Neuronal stem cell (in vitro differentiated cells): Measurements from ENCODE around the gene CARD18.

Experiments used
- DNase-seq: peaks from one replicate; pipeline ENCODE4 v3.0.0-alpha.2; 2013; ENCODE audit warnings: low spot score
- H2AFZ ChIP-seq: one replicate; pipeline ENCODE4 v1.6.1; 2013; ENCODE audit warnings: mild to moderate bottlenecking, low read length, inconsistent platforms
- H2AK5ac ChIP-seq: 2 replicates; pipeline ENCODE4 v1.6.1; 2013; ENCODE audit warnings: low read depth, mild to moderate bottlenecking, inconsistent platforms, low read length, moderate library complexity, mixed read lengths
- H2BK120ac ChIP-seq: 2 replicates; pipeline ENCODE4 v1.6.1; 2013; ENCODE audit warnings: low read depth, mild to moderate bottlenecking, inconsistent platforms, low read length, moderate library complexity, mixed read lengths
- H2BK12ac ChIP-seq: one replicate; pipeline ENCODE4 v1.6.1; 2013; ENCODE audit warnings: low read length, inconsistent platforms
- H2BK15ac ChIP-seq: 2 replicates; pipeline ENCODE4 v1.6.1; 2013; ENCODE audit warnings: mild to moderate bottlenecking, low read length, inconsistent platforms, mixed read lengths
- H2BK5ac ChIP-seq: one replicate; pipeline ENCODE4 v1.6.1; 2013; ENCODE audit warnings: inconsistent platforms, mild to moderate bottlenecking, low read length, moderate library complexity
- H3K14ac ChIP-seq: one replicate; pipeline ENCODE4 v1.6.1; 2013; ENCODE audit warnings: low read length, inconsistent platforms
- H3K18ac ChIP-seq: 2 replicates; pipeline ENCODE4 v1.6.1; 2013; ENCODE audit warnings: low read length, inconsistent platforms
- H3K23ac ChIP-seq: 2 replicates; pipeline ENCODE4 v1.6.1; 2013; ENCODE audit warnings: low read depth, mild to moderate bottlenecking, mixed read lengths, low read length, inconsistent platforms; ENCODE audit not compliant: poor library complexity
- H3K27ac ChIP-seq: replicated peaks from 3 replicates; pipeline ENCODE4 v1.5.1; 2013; ENCODE audit warnings: low read length, inconsistent platforms
- H3K27me3 ChIP-seq, 3 experiments: 2 replicates each; pipeline ENCODE4 v1.6.1; 2013; ENCODE audit warnings: low read length in 3 of 3, mild to moderate bottlenecking in 2 of 3, inconsistent platforms in 1 of 3, low read depth in 1 of 3, mixed read lengths in 1 of 3, moderate library complexity in 1 of 3; ENCODE audit not compliant: control insufficient read depth in 3 of 3, insufficient read depth in 3 of 3
- H3K36me3 ChIP-seq, 2 donors: replicated peaks in 1 of 2; 2 replicates each; pipeline ENCODE4 v1.6.1; 2013; ENCODE audit warnings: low read length in 2 of 2; ENCODE audit not compliant: control insufficient read depth in 2 of 2, insufficient read depth in 2 of 2
- H3K4ac ChIP-seq: 2 replicates; pipeline ENCODE4 v1.6.1; 2013; ENCODE audit warnings: inconsistent platforms, mild to moderate bottlenecking, low read length, moderate library complexity
- H3K4me1 ChIP-seq, 2 donors: 1 replicate in 1 of 2; 2 replicates in 1 of 2; pipeline ENCODE4 v1.6.1; 2013; ENCODE audit warnings: low read length in 2 of 2, low read depth in 1 of 2; ENCODE audit not compliant: control insufficient read depth in 2 of 2, insufficient read depth in 1 of 2
- H3K4me2 ChIP-seq: one replicate; pipeline ENCODE4 v1.6.1; 2013; ENCODE audit warnings: mild to moderate bottlenecking, low read length, inconsistent platforms; ENCODE audit not compliant: insufficient read depth, poor library complexity, severe bottlenecking
- H3K4me3 ChIP-seq, 2 donors: 2 replicates each; pipeline ENCODE4 v1.5.1; 2013; ENCODE audit warnings: low read length in 2 of 2, mild to moderate bottlenecking in 2 of 2, inconsistent platforms in 1 of 2, moderate library complexity in 1 of 2
- H3K79me1 ChIP-seq: one replicate; pipeline ENCODE4 v1.6.1; 2013; ENCODE audit warnings: low read depth, mild to moderate bottlenecking, inconsistent platforms, low read length, moderate library complexity
- H3K9ac ChIP-seq: one replicate; pipeline ENCODE4 v1.6.1; 2013; ENCODE audit warnings: mild to moderate bottlenecking, low read depth, low read length, inconsistent platforms; ENCODE audit not compliant: poor library complexity
- H3K9me3 ChIP-seq, 2 donors: replicated peaks in 1 of 2; 2 replicates each; pipeline versions ENCODE3 to v1.6.1; 2013; ENCODE audit warnings: low read length in 2 of 2, mild to moderate bottlenecking in 2 of 2, inconsistent platforms in 1 of 2, low read depth in 1 of 2, mixed read lengths in 1 of 2, moderate library complexity in 1 of 2; ENCODE audit not compliant: control insufficient read depth in 2 of 2, insufficient read depth in 1 of 2
- H4K8ac ChIP-seq: one replicate; pipeline ENCODE4 v1.6.1; 2013; ENCODE audit warnings: low read depth, mild to moderate bottlenecking, inconsistent platforms, low read length, moderate library complexity
- H4K91ac ChIP-seq: one replicate; pipeline ENCODE4 v1.6.1; 2013; ENCODE audit warnings: low read length, low read depth, mild to moderate bottlenecking, inconsistent platforms; ENCODE audit not compliant: poor library complexity
- WGBS, 2 donors: extraction: QIAGEN DNeasy Blood & Tissue Kit; methylation state at CpG; one replicate each; pipeline ENCODE4 v1.1.7; 2013; ENCODE audit warnings: missing lambda C conversion rate in 2 of 2, mixed read lengths in 1 of 2; ENCODE audit not compliant: insufficient read length in 2 of 2, insufficient replicate concordance in 1 of 2; ENCODE audit errors: extremely low coverage in 2 of 2; 5-methylcytosine and 5-hydroxymethylcytosine counted together

CARD18 gene

DNA sequence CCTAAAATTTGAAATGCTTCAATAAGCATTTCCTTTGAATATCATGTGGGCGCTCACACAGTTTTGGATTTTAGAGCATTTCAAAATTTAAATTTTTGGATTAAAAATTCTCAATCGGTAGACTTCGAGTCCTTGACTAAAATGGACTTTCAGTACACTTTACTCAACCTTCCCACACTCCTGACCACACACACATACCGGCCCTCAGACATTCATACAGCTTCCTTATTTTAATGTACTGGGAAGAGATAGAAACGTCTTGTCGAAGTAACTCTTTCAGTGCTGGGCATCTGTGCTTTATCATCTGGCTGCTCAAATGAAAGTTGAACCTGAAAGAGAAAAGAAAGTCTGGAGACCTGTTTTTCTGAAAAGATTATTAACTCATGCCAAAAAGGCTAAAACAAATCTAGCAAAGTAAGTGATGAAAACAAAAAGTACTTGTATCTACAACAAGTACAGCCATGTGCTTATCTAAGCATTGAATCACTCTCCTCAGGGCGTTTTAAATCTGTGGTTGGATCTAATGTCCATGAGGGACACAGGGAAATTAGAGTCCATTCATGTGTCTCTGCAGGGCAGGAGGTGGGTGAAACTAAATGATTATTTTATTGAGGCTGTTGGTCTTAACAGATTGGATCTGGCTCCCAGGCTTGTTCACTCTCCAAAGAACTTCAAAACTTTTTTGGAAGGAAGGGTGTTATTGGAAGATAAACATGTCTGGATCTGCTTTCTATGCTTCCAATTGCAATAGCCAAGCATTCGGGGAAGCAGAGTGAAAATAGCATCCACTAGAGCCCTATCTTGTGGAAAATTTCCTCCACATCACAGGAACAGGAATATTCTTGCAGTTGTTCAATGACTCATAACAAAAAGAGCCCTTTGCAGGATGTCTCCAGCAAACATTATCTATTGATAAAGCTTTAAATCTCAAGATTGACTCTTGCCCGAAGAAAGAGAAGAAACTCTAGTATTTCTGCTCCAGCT, 47.0 kb downstream of the CARD18 start:
- no CpG with 5 or more reads among the region's 9 CpGs for WGBS, 2 donors
- no peak for DNase-seq

More for the DNA sequence above, 47.0 kb downstream of the CARD18 start:
- Histone ChIP-seq H3K9me3 (no peaks in the 10 kb centered on the region), H3K4me1 (no peaks in the 10 kb centered on the region), H2AK5ac (no peak overlapping the region), H2BK120ac (no peak overlapping the region), H3K4me2 (no peak overlapping the region), H3K23ac (no peak overlapping the region), H3K4ac (no peak overlapping the region), H4K8ac (no peak overlapping the region), H3K79me1 (no peaks in the 10 kb centered on the region), H2BK15ac (no peak overlapping the region), H3K36me3 (no peaks in the 10 kb centered on the region), H3K27ac (no peak overlapping the region), H3K18ac (no peak overlapping the region), H2BK12ac (no peak overlapping the region), H3K14ac (no peak overlapping the region), H4K91ac (no peak overlapping the region), H3K27me3 (no peaks in the 10 kb centered on the region), H2AFZ (no peak overlapping the region), H2BK5ac (no peak overlapping the region), H3K9ac (no peak overlapping the region), H3K4me3 (no peak overlapping the region)
